A673 (cell line): ENCODE measurements around the gene PHACTR4.
"Not testable (repeated sequence)": the region's sequence is repeated elsewhere in the genome, so short reads cannot be mapped to it uniquely, and the experiment has no call there.

Source experiments
- EZH2 ChIP-seq: fragments of 200-600 bp; sonication (generic); IDR thresholded peaks from 2 replicates; pipeline ENCODE4 v1.6.1; 2017; ENCODE audit warnings: borderline replicate concordance, low read depth, mild to moderate bottlenecking, mixed read lengths, antibody characterized with exemption, low read length; ENCODE audit not compliant: poor library complexity, severe bottlenecking
- TF ChIP-seq, protein P1 (sequence below): fragments of 300-800, 200-600 bp; sonication (generic); conservative IDR thresholded peaks from 2 replicates; pipeline ENCODE4 v1.5.1; 2017; ENCODE audit warnings: low read depth, mild to moderate bottlenecking, antibody characterized with exemption, low read length, moderate library complexity, mixed read lengths

DNA sequence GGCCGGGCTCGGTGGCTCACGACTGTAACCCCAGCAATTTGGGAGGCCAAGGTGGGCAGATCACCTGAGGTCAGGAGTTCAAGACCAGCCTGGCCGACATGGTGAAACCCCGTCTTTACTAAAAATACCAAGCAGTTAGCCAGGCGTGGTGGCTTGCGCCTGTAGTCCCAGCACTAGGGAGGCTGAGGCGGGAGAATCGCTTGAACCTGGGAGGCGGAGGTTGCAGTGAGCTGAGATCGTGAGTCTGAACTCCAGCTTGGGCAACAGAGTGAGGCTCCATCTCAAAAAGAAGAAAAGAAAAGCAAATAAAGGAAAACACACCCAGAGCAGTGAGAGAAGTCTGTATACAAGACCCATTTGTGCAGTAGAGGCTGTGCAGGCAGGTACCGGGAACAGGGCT lies 151.3 kb downstream of the PHACTR4 start:
- TF ChIP-seq, protein P1, sequence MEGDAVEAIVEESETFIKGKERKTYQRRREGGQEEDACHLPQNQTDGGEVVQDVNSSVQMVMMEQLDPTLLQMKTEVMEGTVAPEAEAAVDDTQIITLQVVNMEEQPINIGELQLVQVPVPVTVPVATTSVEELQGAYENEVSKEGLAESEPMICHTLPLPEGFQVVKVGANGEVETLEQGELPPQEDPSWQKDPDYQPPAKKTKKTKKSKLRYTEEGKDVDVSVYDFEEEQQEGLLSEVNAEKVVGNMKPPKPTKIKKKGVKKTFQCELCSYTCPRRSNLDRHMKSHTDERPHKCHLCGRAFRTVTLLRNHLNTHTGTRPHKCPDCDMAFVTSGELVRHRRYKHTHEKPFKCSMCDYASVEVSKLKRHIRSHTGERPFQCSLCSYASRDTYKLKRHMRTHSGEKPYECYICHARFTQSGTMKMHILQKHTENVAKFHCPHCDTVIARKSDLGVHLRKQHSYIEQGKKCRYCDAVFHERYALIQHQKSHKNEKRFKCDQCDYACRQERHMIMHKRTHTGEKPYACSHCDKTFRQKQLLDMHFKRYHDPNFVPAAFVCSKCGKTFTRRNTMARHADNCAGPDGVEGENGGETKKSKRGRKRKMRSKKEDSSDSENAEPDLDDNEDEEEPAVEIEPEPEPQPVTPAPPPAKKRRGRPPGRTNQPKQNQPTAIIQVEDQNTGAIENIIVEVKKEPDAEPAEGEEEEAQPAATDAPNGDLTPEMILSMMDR, result not testable (repeated sequence)
- TF ChIP-seq EZH2, result not testable (repeated sequence)
